Suprapubic skin (tissue), 4 donors: ENCODE measurements around the gene SLCO3A1.

ENCODE experiments used
- CTCF ChIP-seq, 2 donors: fragments of 200-600 bp in 1 of 2; fragments of 450-650 bp in 1 of 2; sonication (generic) in 1 of 2; IDR thresholded peaks; one replicate each; pipeline ENCODE4 v1.5.1; 2016 to 2019; ENCODE audit warnings: antibody characterized with exemption in 2 of 2, mild to moderate bottlenecking in 1 of 2, moderate library complexity in 1 of 2
- EP300 ChIP-seq: sonication (generic); formaldehyde crosslinking; IDR thresholded peaks from one replicate; pipeline ENCODE4 v1.6.1; 2017; ENCODE audit warnings: antibody characterized with exemption
- POLR2A ChIP-seq, 2 donors: fragments of 450-650 bp; IDR thresholded peaks; one replicate each; pipeline ENCODE4 v1.6.1; 2017; ENCODE audit warnings: antibody characterized with exemption in 2 of 2, mild to moderate bottlenecking in 2 of 2, moderate library complexity in 2 of 2
- POLR2AphosphoS5 ChIP-seq, 3 donors: sonication (generic); formaldehyde crosslinking; IDR thresholded peaks; one replicate each; pipeline ENCODE4 v1.6.1; 2017; ENCODE audit warnings: antibody characterized with exemption in 3 of 3

GRCh38 chr15:91845720-91846119, 7.8 kb upstream of the SLCO3A1 start:
- TF ChIP-seq CTCF (IDR thresholded peaks at IDR 0.05) = no peak
- no peak for TF ChIP-seq EP300
- TF ChIP-seq POLR2A (IDR thresholded peaks at IDR 0.05) = no peak
- no peak for TF ChIP-seq POLR2AphosphoS5 (IDR thresholded peaks at IDR 0.05)
